GM06990 (cell line): ENCODE measurements around the gene IRF9.

Experiments
- DNase-seq: peaks from one replicate; pipeline ENCODE4 v3.0.0-alpha.2; 2011; ENCODE audit not compliant: insufficient read length; ENCODE audit errors: extremely low read depth
- H3K27me3 ChIP-seq: replicated peaks from 2 replicates; pipeline ENCODE4 v1.6.0; 2011; ENCODE audit warnings: low read length; ENCODE audit not compliant: control insufficient read depth, insufficient read depth
- H3K36me3 ChIP-seq: 2 replicates; pipeline ENCODE4 v1.5.1; 2011; ENCODE audit warnings: low read length; ENCODE audit not compliant: control insufficient read depth, insufficient read depth
- H3K4me3 ChIP-seq: replicated peaks from 2 replicates; pipeline ENCODE4 v1.5.1; 2011; ENCODE audit warnings: low read depth, mild to moderate bottlenecking, control low read depth, low read length
- CTCF ChIP-seq: IDR thresholded peaks from 2 replicates; pipeline ENCODE4 v1.5.1; 2011; ENCODE audit warnings: low read length, control low read depth, mild to moderate bottlenecking, inconsistent platforms; ENCODE audit not compliant: insufficient read depth, poor library complexity, severe bottlenecking

The IRF9 gene

GRCh38 chr14:24213866-24214662, 53.0 kb downstream of the IRF9 start:
- peaks cover 19% of the 10 kb centered on the region for H3K36me3 ChIP-seq
- peak; percentile 24 for TF ChIP-seq CTCF
- DNase-seq, result no peak
- H3K4me3 ChIP-seq, result peak overlapping the region; percentile 82
- no peaks in the 10 kb centered on the region for H3K27me3 ChIP-seq

- DNase-seq, result peak; percentile 86
These were observed 54.7 kb downstream of the IRF9 start, which contains the start of gene MDP1 for GRCh38 chr14:24215495-24216344. Gene MDP1, minus strand, starts transcription at chr14:24216066. Its CDS starts 111 bp downstream, at chr14:24215955.

More at GRCh38 chr14:24215495-24216344, 54.7 kb downstream of the IRF9 start, which contains the start of gene MDP1:
- TF ChIP-seq CTCF, result peak; percentile 87
- Histone ChIP-seq H3K4me3 (peak within 1 kb of the TSS; percentile 92), H3K27me3 (no peaks in the 10 kb centered on the region), H3K36me3 (peaks cover 7% of the 10 kb centered on the region)
